ENCODE measurements around the gene RC3H2. TPM values are rescaled to one million over a fixed set of nuclear protein-coding genes. Genes with fewer than 3 reads are reported as not detected.

RC3H2 gene, protein sequence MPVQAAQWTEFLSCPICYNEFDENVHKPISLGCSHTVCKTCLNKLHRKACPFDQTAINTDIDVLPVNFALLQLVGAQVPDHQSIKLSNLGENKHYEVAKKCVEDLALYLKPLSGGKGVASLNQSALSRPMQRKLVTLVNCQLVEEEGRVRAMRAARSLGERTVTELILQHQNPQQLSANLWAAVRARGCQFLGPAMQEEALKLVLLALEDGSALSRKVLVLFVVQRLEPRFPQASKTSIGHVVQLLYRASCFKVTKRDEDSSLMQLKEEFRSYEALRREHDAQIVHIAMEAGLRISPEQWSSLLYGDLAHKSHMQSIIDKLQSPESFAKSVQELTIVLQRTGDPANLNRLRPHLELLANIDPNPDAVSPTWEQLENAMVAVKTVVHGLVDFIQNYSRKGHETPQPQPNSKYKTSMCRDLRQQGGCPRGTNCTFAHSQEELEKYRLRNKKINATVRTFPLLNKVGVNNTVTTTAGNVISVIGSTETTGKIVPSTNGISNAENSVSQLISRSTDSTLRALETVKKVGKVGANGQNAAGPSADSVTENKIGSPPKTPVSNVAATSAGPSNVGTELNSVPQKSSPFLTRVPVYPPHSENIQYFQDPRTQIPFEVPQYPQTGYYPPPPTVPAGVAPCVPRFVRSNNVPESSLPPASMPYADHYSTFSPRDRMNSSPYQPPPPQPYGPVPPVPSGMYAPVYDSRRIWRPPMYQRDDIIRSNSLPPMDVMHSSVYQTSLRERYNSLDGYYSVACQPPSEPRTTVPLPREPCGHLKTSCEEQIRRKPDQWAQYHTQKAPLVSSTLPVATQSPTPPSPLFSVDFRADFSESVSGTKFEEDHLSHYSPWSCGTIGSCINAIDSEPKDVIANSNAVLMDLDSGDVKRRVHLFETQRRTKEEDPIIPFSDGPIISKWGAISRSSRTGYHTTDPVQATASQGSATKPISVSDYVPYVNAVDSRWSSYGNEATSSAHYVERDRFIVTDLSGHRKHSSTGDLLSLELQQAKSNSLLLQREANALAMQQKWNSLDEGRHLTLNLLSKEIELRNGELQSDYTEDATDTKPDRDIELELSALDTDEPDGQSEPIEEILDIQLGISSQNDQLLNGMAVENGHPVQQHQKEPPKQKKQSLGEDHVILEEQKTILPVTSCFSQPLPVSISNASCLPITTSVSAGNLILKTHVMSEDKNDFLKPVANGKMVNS
- polyA plus RNA-seq (ENCODE audit: insufficient read length in 3 of 3) = 10 to 100 TPM; 40.5 to 46.9 (median 45.7) TPM

DNA sequence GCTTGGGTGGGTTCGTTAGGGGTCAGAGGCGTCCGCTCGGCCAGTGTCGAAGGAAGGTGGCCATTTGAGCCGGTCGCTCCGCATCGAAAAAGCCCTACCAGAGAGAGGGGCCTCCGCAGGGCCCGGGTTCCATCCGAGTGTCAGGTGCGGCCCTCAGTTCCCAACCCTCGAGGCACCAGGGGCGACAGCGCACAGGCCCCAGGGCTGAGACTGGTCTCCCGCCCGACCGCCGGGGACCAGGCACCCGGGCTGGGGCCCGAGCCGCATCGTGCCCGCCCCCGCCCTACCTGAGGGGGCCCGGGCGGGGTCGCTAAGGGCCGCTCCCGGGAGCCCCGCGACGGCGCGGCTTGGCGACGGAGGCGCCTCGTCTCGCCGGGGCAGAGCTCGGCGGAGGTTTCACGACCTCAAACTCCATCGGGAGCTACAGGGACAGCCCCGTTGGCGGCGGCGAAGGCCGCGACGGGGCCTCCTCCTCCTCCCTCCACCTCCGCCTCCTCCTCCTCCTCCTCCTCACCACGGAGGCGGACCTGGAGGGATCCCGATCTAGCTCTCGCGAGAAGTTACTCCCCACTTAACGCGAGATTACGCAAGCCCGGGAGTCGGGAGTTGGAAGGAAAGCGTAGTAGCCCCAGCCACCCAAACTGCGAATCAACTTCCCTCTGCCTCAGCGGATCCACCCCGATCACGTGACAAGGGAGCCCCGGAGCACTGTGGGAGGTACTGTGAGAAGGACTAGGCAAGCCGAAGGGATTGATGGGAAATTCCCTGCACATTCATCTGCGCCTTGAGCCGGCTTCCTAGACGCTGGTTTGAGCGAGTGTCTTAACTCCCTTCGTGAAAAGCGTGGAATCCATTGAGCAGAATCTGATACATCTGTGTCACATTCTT lies at the start of gene RC3H2:
Gene RC3H2 (minus strand): TSS at position 537 of the 888 bp plus-strand sequence. CDS start 7,850 bp downstream, outside the sequence.
- peak; percentile 99 to 100 (median 100) for DNase-seq (ENCODE audit: low read depth in 3 of 3, low spot score in 2 of 3)

DNA sequence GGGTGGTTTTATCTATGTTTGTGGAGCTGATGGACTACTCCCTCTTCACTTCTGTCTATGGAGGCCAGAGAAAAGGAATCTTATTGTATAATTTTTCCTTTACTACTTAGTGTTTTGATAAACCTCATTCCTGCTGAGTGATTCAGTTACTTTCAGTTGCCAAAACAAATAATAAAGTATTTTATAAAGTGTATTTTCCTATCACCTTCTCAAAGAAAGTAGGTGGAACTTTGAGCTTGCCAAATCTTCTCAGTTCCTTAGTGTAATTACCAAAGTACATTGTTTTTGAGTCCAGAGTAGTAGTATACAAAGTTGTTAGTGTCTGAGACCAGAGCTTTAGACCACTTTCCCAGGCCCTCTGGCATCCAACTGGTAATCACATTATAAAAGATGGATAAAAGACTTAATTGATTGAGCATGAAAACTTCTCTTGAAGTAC lies 49.1 kb upstream of the RC3H2 start:
- no peak for DNase-seq (ENCODE audit: low read depth in 3 of 3, low spot score in 2 of 3)

DNA sequence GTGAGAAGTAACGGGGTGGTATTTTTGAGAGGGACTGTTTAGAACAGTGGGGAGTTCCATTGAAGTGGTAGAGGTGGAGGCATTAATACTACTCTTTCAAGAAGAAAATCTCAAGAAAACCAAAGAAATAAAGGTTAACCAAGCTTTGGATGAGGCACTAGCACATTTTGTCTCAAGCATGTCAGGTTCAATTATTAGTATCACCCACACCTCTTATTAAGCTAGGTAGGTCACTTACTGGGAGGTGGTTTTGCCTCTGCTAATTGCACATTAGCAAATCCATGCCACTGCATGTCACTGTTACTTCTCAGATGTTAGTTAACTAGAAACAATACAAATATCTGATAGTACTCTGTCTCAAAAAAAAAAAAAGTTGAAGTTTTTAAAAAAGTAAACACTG lies 45.9 kb upstream of the RC3H2 start:
- DNase-seq (ENCODE audit: low read depth in 3 of 3, low spot score in 2 of 3) = no peak

DNA sequence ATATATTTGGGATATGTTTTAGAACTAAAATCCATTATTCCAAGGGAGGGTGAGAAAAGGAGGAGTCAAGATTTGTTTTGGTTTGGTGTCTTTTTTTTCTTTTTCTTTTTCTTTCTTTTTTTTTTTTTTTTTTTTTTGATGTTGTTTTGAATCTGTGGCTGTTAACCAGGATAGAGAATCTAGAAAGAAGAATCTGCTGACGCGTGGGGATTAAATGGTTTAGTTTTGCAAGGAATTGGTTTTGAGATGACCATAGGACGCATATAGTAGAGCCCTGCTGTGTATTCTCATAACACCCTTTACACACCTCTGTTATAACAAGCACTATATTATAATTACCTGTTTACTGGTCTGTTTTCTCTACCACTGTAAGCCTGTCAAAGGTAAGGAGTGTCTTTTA lies 45.1 kb upstream of the RC3H2 start:
- no peak for DNase-seq (ENCODE audit: low read depth in 3 of 3, low spot score in 2 of 3)

DNA sequence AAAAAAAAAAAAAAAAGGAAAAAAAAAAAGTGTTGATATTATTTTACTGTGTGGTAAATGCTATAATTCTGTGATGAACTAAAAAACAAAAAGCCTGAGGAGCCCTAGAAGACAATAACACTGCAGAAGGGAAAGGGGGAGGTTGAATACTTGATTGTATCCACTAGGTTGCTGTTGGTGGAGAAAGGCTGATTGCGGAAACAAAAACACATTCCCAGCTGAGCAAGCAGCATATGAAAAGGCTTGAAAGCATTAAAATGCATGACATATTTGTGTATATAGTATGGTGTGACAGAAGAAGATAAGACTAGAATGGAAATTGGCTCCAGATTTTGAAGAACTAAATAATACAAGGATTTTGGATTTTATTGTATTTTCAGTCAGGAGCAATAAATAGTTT lies 44.5 kb upstream of the RC3H2 start:
- DNase-seq (ENCODE audit: low read depth in 3 of 3, low spot score in 2 of 3) = no peak

DNA sequence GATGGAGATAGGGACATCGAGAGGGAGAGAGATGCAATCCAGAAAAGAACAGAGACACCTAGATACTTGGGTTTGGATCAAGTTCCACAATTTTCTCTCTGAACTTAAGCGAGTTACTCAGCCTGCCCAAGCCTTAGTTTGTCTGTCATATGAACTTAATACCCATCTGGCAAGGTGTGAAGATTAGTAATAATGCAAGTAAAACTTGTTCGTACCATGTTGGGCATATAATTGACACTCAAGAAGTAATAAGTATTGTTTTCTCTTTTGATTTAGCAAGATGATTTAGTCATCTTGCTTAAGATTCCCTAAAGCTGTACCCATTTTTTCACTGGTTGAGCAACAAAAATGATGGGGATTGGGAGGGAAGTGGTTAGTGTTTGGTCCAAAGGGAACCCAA lies 43.2 kb upstream of the RC3H2 start:
- no peak for DNase-seq (ENCODE audit: low read depth in 3 of 3, low spot score in 2 of 3)

DNA sequence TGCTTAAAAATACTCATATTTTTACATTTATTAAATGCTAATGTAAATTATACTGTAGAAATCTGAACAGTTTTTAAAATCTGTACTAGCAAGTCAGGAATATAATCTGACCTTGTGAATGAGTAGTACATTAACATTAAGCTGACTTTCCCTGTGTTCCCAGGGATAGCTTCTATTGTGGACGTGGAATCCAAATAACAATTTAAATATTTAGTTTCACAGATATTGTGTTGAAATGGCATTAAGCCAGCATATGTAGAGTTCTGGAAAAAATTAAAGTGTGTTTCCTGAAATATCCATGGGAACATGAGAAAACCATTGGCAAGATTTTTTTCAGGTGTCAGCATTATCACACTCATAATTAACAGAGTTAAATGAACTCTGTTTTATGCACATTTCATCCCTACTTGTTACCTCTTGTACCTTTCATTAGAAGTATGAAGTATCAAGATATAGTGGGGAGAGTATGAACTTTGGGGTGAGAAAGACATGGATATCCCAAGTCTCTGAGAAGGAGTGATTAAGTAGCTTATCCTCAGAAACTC lies 41.4 kb upstream of the RC3H2 start:
- no peak for DNase-seq (ENCODE audit: low read depth in 3 of 3, low spot score in 2 of 3)

DNA sequence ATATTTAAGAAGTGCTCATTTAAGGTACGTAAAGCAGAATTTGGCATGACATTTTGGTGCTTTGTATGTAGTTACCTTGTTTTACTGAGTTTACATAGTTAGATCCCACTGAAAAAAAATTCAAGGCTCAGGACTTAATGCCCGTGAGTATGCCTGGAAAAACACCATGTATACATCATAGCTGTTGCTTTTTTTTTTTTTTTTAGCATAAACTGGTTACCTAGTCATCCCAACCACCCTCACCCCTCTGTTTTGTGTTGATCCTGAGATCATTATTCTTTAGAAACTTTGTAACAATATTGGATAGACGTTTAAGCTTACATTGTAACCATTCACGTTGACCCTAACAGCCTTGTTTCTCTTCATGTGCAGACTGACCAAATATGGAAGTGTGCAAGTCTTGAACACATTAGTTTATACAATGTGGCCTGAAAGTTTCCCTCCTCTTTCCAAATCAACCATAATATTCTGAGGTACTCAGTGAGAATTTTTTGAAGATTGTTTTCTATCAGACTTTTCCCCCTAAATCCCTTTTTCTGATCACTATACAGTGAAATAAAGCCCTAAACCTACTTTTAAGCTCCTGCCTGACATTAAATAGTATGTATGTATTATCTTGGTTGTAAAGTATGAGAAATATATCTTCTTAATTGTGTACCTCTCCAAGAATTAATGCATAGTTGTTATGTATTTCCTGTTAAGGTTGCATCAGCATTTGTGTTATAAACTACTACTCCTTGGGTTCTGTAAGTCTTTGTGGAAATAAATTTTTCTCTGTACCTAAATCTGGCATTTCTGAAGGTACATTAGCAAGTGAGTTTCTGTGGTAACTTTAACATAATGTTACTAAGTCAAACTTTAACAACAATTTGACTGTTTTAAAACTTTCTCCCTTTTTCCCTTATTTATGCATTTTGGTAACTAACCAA lies 40.1 kb upstream of the RC3H2 start:
- DNase-seq (ENCODE audit: low read depth in 3 of 3, low spot score in 2 of 3) = no peak

DNA sequence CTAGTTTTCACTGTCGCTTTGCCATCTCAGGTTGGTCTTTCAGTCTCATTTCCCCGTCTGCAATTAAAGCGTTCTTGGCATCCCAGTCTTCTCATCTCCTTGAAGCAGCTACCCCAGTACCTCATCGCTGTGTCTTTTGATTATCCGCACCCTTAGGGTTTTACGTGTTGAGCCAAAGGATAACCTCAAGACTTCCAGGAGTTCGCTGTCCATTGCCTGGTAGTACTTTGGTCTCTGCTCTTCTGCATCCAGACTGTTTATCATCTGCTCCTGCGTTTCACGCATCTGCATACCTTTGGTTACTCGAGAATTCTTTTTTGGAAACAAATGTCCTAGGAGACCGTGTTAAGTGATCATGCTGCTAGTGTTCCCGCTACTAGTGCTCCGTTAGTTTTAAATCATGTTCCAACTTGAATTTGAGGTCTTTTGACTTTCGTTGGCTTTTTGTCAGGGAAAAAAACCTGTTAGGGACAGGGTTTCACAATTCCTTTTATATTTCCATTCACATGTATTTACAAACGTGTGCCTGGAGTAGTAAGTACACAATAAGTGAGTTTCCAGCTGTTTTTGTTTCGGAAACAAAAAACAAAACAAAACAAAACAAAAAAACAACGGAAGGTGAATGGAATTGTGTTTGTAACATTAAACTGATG lies 36.5 kb upstream of the RC3H2 start:
- no peak for DNase-seq (ENCODE audit: low read depth in 3 of 3, low spot score in 2 of 3)

DNA sequence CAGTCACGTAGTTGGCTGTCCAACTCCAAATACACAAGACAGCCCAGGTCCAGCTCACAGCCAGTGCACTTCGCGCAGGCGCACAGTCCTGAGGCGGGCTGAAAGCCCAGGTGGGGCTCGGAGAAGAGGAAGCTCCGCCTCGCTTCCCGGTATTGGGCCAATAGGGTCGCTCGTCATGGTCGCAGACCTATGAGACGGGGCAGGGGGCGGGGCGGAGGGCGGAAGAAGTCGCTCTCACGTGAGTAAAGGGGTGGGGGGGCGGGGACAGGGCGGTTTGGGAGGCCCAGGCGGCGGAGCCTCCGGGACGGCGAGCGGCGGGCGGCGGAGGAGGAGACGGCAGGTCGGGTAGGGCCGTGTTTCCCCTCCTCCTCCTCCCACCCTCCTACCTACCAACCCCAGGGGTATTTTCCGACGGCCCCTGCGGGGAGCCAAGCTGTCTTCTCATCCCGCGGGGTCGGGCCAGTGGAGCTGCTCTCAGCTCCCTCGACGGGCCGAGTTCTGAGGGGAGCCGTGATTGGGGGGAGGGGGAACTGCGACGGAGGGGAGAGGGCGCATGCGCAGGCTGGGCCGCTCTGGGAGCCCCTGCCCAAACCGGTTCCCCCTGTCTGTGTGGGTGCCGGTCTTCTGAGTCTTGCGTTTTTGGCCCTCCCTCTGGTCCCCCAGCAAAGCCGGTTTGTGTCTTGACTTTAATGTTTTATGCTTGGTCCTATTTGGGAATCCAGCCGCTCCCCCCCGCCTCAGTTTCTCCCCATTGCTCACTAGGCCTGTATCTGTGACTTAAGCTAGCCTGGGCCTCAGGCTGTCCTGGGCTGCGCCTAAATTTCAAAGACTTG lies 35.8 kb upstream of the RC3H2 start, which contains the start of gene RABGAP1:
Gene RABGAP1 (plus strand): TSS at position 272 of the 833 bp plus-strand sequence. CDS start 16,040 bp downstream, outside the sequence.
- DNase-seq (ENCODE audit: low read depth in 3 of 3, low spot score in 2 of 3) = peak; percentile 93 to 97 (median 94)

DNA sequence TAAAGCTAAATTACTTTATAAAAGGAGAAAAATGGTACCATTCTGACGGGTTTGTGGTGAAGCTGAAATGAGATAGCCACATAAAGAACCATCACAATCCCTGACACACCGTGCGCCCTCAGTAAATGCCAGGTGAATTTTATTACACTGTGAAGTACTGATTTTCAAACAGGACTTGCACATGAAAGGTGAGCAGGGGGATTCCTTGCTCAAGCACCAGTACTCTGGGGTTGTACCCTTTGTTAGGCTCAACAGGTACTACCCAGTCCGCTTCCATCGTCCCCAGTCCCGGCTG lies 35.2 kb upstream of the RC3H2 start:
- DNase-seq (ENCODE audit: low read depth in 3 of 3, low spot score in 2 of 3) = no peak

DNA sequence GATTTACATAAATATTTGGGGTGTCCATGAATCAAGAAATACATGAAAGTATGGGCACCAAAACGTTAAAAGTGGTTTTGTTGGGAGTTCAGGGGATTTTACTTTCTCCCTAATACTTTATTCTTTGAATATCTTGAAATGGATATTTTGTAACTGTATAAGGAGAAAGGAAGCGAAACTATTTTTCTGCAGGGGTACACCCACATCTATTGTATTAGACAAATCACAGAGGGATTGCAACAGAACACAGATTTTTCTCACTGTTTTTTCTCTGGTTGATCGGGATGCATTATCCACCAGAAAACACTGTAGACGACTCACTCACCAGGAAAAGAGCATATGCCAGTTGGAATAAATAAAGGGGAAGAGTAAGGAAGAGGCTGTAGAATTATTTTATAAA lies 34.4 kb upstream of the RC3H2 start:
- no peak for DNase-seq (ENCODE audit: low read depth in 3 of 3, low spot score in 2 of 3)

DNA sequence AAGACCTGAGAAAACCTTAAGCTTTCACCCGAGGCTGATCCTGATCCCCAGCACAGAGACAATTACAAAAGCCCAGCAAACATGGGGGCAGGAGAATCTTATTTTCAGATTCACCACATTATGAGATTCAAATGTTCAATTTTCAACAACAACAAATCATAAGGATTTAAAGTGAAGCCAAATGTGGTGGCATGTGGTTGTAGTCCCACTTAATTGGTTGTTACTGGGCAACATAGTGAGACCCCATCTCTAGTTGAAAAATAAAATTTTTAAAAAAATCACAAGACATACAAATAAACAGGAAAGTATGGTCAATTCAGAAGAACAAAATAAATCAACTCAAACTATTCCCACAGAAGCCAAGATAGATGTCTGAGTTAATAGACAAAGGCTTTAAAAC lies 31.7 kb upstream of the RC3H2 start:
- DNase-seq (ENCODE audit: low read depth in 3 of 3, low spot score in 2 of 3) = no peak

DNA sequence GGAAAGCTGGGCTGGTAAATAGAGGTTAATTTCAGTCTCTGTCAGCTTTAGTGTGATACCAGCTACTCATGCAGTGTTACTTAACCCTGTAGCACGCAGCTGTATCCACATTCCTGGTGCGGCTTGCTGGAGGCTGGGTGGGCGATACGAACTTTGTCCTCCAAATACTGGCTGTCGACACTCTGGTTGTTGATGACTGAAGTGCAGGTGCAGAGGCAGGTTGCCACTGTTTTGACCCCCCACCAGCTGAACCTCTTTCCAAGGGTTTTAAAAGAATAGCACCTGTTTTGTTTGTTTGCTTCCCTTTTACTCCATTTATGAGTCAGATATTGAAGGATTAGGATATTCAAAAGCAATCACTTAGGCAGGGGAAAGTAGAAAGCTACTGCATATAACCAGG lies 31.3 kb upstream of the RC3H2 start:
- DNase-seq (ENCODE audit: low read depth in 3 of 3, low spot score in 2 of 3) = no peak

DNA sequence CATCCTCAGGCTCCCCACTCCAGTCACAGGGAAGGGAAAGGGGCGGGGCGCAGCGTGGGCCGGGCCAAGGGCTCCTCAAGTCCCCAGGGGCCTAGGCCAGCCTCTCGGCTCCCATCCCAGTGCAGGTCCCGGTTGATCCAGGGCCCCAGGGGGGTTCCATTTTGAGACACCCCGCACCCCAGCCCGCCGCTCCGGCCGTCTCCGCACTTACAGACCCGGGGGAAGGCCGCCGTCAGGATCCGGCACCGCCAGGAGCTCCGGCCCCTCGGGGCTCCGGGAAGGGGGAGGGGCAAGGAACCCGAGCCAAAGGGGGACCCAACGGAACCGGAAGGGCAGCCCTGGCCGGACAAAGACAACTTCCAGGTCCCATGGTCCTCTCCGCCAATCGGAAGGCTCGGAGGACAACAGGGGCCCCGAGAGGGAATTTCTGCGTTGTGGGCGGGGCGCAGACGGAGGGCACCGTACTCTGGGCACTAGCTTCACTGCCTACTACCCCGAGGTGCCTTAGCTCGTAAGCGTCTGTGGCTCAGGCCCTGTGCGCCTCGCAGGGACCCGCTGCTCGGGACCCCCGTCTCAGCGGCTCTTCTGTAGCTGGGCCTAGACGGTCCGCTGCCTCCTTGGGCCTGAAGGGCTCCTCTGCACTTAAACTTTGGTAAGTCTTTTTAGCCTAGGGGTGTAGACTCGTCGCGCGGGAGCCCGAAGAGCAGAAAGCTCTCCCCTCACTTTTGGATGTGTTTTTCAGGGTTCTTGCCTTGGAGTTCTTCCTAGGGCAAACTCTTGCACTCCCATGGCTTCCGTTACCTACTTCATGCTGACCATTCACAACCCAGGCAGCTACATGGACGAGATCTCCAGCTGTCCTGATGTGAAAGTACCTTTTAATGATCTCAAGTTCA lies 26.3 kb upstream of the RC3H2 start, which contains the start of gene ZBTB26:
Gene ZBTB26 (minus strand): TSS at position 287 of the 896 bp plus-strand sequence. CDS start 11,578 bp downstream, outside the sequence.
- DNase-seq (ENCODE audit: low read depth in 3 of 3, low spot score in 2 of 3) = peak; percentile 83 to 89 (median 84)

Measured in right renal cortex interstitium (tissue), 3 donors.